ENCODE data around the gene ARID1B. TPM values are rescaled to one million over a fixed set of nuclear protein-coding genes. Genes with fewer than 3 reads are reported as not detected.
A peak's percentile ranks its signal among the peaks of the same experiment; 100 is the strongest.

ARID1B gene
- total and polyA plus RNA-seq, 9 of the 15 experiments (the other 6 are each of a cell fraction or from before 2014, with no cell fraction given): 12.5 to 50.5 (median 25.8) TPM

- no peak for TF ChIP-seq ELK3 (CRISPR knock-in tag; IDR thresholded peaks at IDR 0.05)
- TF ChIP-seq PBX2 (CRISPR knock-in tag; IDR thresholded peaks at IDR 0.05; ENCODE audit: low read depth): no peak
- TF ChIP-seq PBX2 (tag; conservative IDR thresholded peaks at IDR 0.05; ENCODE audit: low read depth): peak; percentile 89
- TF ChIP-seq C11orf30 (IDR thresholded peaks at IDR 0.05; ENCODE audit: low read depth): peak; percentile 95
- TF ChIP-seq BRF2 (IDR thresholded peaks at IDR 0.05; ENCODE audit: borderline replicate concordance, insufficient read depth, insufficient read length): no peak
- peak in 1 of 2 experiments; percentile 78; a peak in 3 of 4 replicates for TF ChIP-seq KDM1A (IDR thresholded peaks at IDR 0.05)
- TF ChIP-seq ETS1 (conservative IDR thresholded peaks at IDR 0.05; ENCODE audit: control insufficient read depth, low read depth, low read length): no peak
- no peak for TF ChIP-seq ZBTB8A (IDR thresholded peaks at IDR 0.05; ENCODE audit: partially characterized antibody)
- TF ChIP-seq HNRNPH1 (optimal IDR thresholded peaks at IDR 0.05; ENCODE audit: low read depth, low read length): no peak
- no peak for TF ChIP-seq CBFB (CRISPR knock-in tag; IDR thresholded peaks at IDR 0.05)
- no peak for TF ChIP-seq FOXA3 (CRISPR knock-in tag; conservative IDR thresholded peaks at IDR 0.05 in 1 of 2, IDR thresholded peaks at IDR 0.05 in 1 of 2)
- no peak for TF ChIP-seq GABPA (tag; conservative IDR thresholded peaks at IDR 0.05; ENCODE audit: low read depth)
- no peak; the same call in 1 of the 2 replicates for TF ChIP-seq ZNF263 (CRISPR knock-in tag; IDR thresholded peaks at IDR 0.05; ENCODE audit: borderline replicate concordance)
- TF ChIP-seq NFE2L1 (tag; IDR thresholded peaks at IDR 0.05; ENCODE audit: borderline replicate concordance, low read depth): peak; percentile 40; the same call in 1 of the 2 replicates
- no peak for TF ChIP-seq GTF2E2 (tag; IDR thresholded peaks at IDR 0.05)
- peak; percentile 73 for TF ChIP-seq L3MBTL2 (IDR thresholded peaks at IDR 0.05)
- TF ChIP-seq TAF15 (IDR thresholded peaks at IDR 0.05; ENCODE audit: low read depth, low read length): no peak
- no peak for TF ChIP-seq TGIF2 (CRISPR knock-in tag; IDR thresholded peaks at IDR 0.05)
- no peak for TF ChIP-seq RFX1 (IDR thresholded peaks at IDR 0.05)
- no peak for TF ChIP-seq ZBTB26 (CRISPR knock-in tag; IDR thresholded peaks at IDR 0.05)
Measured at GRCh38 chr6:157240059-157240959, 463.1 kb downstream of the ARID1B start (continued).
